Measurements from ENCODE around the gene ALS2.

DNA sequence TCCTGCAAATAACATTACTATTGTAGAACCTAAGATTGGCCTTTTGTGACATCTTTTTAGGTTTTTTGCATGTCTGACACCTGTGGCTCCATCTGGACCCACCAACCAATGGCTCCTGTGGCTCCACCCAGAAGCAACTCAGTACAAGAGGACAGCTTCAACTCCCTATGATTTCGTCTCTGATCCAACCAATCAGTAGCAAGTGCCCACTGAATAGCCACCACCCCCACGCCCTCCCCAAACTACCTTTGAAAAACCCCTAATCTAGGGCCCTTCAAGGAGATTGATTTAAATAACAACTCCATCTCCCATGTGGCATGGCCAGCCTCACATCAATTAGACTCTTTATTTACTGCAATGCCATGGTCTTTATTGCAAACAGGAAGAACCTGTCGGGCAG, 105.9 kb downstream of the ALS2 start:
- TF ChIP-seq, protein P1, sequence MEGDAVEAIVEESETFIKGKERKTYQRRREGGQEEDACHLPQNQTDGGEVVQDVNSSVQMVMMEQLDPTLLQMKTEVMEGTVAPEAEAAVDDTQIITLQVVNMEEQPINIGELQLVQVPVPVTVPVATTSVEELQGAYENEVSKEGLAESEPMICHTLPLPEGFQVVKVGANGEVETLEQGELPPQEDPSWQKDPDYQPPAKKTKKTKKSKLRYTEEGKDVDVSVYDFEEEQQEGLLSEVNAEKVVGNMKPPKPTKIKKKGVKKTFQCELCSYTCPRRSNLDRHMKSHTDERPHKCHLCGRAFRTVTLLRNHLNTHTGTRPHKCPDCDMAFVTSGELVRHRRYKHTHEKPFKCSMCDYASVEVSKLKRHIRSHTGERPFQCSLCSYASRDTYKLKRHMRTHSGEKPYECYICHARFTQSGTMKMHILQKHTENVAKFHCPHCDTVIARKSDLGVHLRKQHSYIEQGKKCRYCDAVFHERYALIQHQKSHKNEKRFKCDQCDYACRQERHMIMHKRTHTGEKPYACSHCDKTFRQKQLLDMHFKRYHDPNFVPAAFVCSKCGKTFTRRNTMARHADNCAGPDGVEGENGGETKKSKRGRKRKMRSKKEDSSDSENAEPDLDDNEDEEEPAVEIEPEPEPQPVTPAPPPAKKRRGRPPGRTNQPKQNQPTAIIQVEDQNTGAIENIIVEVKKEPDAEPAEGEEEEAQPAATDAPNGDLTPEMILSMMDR (IDR thresholded peaks at IDR 0.05) = no peak
- TF ChIP-seq POLR2A (IDR thresholded peaks at IDR 0.05) = no peak

Measured in body of pancreas (tissue), 4 donors.